GM12891 (cell line): ENCODE data around the gene ANKMY1.

Experiments
- DNase-seq: peaks from one replicate; pipeline ENCODE4 v3.0.0; 2011; ENCODE audit warnings: low spot score; ENCODE audit not compliant: insufficient read length
- FAIRE-seq: peaks from 2 replicates; lab custom pipeline; 2011; peaks lifted over from hg19 to GRCh38; lab: Jason Lieb, UNC
- PAX5 ChIP-seq: IDR thresholded peaks from 2 replicates; pipeline ENCODE4 v1.6.1; 2011; ENCODE audit warnings: low read length, moderate library complexity, mild to moderate bottlenecking; ENCODE audit not compliant: insufficient read depth, severe bottlenecking
- POLR2A ChIP-seq: IDR thresholded peaks from 2 replicates; pipeline ENCODE4 v1.6.1; 2011; ENCODE audit warnings: low read depth, low read length, control low read depth
- POLR2AphosphoS5 ChIP-seq: IDR thresholded peaks from 2 replicates; pipeline ENCODE4 v1.6.1; 2011; ENCODE audit warnings: low read depth, low read length, control low read depth
- POU2F2 ChIP-seq: IDR thresholded peaks from 2 replicates; pipeline ENCODE4 v1.6.1; 2011; ENCODE audit warnings: low read depth, mild to moderate bottlenecking, control low read depth, low read length, moderate library complexity
- SPI1 ChIP-seq: IDR thresholded peaks from 2 replicates; pipeline ENCODE4 v1.6.1; 2011; ENCODE audit warnings: low read depth, low read length, control low read depth
- TAF1 ChIP-seq: IDR thresholded peaks from 2 replicates; pipeline ENCODE4 v1.6.1; 2011; ENCODE audit warnings: low read depth, low read length, control low read depth

The ANKMY1 gene

DNA sequence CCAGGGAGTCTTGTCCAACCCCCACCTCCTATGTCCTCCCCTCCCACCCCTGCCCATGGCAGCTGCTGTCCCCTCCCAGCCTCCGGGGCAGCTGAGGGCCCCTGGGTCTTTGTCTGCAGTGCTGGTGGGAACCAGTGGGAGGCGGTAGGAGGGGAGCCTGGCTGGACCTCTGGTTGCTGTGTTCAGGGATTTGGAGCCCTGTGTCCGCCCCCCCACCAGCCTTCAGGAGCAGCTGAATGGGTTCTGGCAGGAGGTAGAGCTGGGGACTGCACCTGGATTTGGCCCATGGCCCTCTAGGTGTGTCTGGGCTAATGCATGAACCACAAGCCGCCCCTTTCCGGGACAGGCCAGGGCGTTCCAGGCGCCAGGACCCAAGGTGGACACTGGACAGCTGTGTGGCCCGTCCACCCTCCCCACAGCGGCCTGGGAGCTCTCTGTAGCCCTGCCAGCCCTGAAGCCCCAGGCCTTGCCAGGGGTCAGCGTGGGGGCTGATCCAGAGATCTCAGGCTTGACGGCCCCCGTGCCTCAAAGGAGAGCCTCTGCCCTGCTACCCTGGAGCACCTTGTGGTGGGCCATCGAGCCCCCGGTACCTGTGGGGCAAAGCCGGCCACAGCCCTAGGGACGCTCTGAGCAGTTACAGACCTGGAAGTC is 96.9 kb downstream of the ANKMY1 start:
- DNase-seq (no peak), FAIRE-seq (no peak)
- TF ChIP-seq SPI1 (no peak), POU2F2 (no peak), PAX5 (no peak), POLR2A (no peak), TAF1 (no peak), POLR2AphosphoS5 (no peak)

DNA sequence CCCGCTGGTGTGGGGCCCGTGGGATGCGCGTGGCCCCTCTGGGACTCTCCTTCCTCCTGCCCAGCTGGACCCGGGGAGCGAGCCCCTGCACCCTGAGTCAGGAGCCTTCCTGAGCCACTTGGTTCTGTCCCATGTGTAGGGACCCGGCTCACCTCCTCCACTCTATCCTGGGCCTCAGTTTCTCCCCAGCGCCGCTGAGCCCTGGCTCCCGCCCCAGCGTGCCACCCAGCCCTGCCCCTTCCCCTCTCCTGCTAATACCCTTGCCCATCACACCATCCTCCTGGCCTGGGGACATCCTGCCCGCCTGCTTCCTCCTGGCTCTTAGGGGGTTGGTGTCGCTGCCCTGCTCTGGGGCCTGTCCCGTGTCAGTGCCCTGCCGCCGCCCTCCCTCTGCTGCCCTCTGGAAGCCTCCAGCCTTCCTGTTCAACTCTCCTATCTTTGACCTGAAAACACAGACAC is 97.5 kb downstream of the ANKMY1 start:
- DNase-seq = no peak
- no peak for FAIRE-seq
- TF ChIP-seq TAF1 = no peak
- TF ChIP-seq SPI1 = no peak
- TF ChIP-seq POLR2AphosphoS5 = no peak
- TF ChIP-seq PAX5 = no peak

DNA sequence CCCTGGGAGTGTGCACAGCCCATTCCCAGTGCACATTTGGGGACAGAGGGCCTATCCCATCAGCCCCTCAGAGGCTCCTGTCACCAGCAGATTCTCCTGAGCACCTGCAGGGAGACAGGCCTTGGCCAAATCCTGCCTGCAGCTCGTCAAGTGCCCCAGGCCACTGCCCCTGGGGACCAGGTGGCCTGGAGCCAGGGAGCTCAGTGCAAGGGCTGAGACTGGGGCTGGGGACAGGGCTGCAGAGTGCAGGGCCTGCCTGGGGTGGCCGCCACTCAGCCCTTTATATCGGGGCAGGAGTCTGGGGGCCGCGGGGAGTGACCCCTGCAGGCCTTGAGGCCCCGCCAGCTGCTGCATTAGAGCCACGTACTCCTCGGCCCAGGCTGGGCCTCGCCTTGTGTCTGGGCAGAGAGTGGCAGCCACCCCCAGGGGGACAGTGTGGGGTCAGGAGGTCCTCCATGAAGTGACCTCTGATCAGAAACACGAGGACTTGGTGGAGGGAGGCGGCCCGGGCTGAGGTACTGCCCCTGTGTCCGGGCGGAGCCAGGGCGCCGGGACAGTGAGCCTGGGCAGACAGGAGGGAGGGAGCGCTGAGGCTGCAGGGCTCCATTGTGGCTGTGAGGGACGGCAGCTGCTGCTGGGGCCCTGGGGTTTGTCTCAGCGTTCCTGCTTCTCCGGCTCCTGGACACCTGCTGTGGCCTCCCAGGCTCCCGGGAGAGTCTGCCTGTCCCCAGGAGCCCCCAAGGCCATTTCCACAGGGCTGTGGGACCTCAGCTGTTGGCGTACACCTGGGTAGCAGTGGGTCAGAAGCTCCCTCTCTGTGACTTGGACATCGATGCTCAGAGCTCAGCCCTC is 98.2 kb downstream of the ANKMY1 start:
- no peak for DNase-seq

DNA sequence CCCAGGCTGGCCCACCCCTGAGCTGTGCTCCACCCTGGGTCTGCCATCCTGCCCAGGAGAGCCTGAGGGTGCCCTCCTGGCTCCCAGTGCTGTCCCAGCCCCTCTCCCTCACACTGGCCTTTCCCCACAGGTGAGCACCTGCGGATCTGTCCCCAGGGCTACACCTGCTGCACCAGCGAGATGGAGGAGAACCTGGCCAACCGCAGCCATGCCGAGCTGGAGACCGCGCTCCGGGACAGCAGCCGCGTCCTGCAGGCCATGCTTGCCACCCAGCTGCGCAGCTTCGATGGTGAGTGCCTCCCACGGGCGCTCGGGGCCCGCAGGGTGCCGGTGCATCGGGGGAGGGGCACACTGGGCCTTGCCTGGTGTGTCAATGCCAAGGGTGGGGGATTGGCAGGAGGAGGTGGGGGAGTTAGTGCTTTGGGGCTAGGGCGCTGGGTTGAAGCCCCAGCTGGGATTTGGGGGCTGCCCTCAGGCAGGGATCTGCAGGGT is 98.8 kb downstream of the ANKMY1 start:
- no peak for FAIRE-seq

More for the DNA sequence above, 98.2 kb downstream of the ANKMY1 start:
- no peak for TF ChIP-seq POU2F2
- no peak for TF ChIP-seq POLR2AphosphoS5
- no peak for TF ChIP-seq SPI1
- no peak for TF ChIP-seq PAX5
- no peak for TF ChIP-seq TAF1
- no peak for TF ChIP-seq POLR2A
- no peak for FAIRE-seq

DNA sequence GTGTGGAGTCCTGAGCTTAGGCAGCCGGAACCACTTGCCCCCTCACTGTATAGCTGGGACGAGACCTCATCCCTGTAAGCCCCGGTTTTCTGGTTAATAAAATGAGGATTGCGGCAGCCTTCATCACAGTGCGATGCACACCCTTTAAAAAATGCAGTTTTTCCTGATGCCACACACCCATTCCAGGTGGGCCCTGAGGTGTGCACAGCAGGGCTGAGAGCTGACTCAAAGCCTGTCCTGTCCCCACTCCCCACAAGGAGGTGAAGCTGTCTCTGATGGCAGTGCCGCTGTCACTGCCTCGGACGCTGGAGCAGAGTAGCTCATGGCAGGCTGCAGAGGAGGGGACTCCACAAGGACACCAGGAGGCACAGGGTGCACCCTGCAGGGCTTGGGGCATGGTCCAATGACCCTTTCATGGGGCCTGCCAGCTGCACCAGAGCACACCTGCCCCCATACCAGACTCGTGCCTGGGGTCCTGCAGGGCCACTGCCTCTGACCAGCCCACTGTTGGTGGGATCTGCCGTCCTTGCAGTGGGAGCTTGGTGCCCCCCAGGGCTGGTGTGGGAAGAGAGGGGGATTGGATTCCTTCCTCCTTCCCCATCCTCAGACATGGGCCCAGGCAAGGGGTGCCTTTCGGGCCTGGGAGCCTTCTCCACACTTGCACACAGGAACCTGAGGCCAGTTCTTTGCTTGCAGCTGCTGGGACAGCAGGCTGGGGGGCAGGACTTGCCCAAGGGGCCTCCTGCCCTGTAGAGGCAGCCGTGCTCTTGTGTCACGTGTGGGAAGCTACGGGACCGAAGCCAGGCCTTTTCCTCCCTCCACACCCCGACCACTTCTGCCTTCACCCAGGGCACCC is 99.5 kb downstream of the ANKMY1 start:
- TF ChIP-seq POLR2AphosphoS5 (no peak), POLR2A (no peak)
- no peak for FAIRE-seq

More for the DNA sequence above, 98.8 kb downstream of the ANKMY1 start:
- no peak for TF ChIP-seq POLR2A
- TF ChIP-seq POLR2AphosphoS5 = no peak
- no peak for TF ChIP-seq SPI1
- no peak for TF ChIP-seq POU2F2
- no peak for TF ChIP-seq TAF1
- no peak for TF ChIP-seq PAX5
- no peak for DNase-seq

DNA sequence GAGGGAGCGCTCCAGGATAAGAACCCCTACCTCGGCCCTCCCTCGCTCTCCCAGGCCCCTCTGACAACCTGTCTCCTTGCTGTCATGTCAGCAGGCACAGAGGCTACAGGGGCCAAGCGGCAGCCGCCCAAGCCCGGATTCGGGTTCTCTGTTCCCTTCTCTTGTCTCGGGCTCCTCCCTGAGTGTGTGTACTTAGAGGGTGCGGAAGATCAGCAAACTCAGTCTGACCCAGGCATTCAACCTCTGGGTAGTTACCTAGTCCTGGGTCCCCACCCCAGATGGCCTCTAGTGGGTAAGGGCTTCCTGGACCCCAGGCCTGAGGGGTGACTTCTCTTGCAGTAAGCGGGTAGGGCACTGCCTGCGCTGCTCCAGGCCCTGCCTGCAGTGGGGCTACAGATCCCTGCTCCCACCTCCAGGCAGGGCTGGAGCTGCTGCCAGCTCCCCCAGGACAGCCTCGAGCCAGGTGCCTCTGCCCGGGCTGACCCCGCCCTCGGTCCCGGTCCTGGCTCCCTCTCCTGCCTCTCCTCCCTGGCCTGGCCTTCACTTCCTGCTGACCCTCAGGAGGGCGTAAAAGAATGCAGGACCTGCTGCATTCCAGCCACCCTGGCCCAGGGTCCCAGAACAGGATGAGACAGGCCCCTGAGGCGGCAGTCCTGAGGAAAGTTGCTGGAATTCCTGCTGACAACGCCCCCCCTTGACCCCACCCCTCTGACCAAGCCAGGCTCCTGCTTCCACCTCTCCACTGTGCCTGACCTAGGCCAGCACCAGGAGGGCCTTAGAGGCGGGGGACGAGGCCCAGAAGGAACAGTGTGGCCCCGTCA is 100.4 kb downstream of the ANKMY1 start:
- FAIRE-seq = no peak
- no peak for DNase-seq

More for the DNA sequence above, 99.5 kb downstream of the ANKMY1 start:
- DNase-seq = no peak

DNA sequence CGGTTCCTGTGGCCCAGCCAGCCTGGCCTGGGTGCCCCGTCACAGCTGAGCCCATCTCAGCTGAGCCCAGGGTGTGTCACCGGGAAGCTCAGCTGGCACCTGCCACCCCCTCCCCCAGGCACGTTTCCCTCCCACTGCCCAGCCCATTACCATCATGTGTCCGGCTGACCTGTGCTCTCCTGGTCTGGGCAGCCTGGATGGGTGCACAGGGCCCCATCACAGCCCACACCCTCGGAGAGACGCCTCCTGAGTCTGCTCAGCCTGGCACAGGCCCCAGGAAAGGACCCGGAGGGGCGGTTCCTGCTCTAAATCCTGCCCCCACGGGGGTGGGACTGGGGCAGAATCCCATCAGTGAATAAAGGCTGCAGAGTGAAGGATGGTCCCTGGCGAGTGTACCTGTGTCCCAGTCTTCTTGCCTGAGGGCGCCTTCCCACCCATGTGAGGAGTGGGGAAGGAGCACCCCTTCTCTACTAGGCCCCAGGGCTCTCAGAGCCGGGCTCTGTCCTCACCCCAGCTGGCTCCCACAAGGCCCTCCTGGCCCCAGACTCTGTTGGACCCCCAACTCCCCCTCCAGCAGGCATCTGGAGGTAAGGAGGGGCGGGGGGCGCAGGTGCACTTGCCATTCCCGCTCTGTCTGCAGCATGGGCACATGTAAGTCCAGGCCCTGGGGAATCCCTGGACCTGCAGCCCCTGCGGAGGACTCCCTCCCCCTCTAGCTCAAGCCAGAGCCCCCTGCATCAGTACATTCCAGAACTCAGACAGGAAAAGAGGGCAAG is 101.2 kb downstream of the ANKMY1 start:
- FAIRE-seq (no peak), DNase-seq (no peak)
- no peak for TF ChIP-seq POLR2A
- TF ChIP-seq PAX5 = no peak
- no peak for TF ChIP-seq POU2F2
- no peak for TF ChIP-seq POLR2AphosphoS5
- no peak for TF ChIP-seq SPI1
- TF ChIP-seq TAF1 = no peak

More for the DNA sequence above, 100.4 kb downstream of the ANKMY1 start:
- TF ChIP-seq TAF1 (no peak), POLR2AphosphoS5 (no peak), PAX5 (no peak), POU2F2 (no peak), POLR2A (no peak), SPI1 (no peak)
